ENCODE results near the gene EEF1A1. TPM values are rescaled to one million over a fixed set of nuclear protein-coding genes. Genes with fewer than 3 reads are reported as not detected.

The EEF1A1 gene
- total and polyA plus RNA-seq, 2 of the 8 experiments (the other 6 are each of a cell fraction or from before 2014, with no cell fraction given), result 13,823 to 13,927 TPM

- TF ChIP-seq RNF2 (IDR thresholded peaks at IDR 0.05; ENCODE audit: borderline replicate concordance, low read depth, low read length, missing control alignments, poor library complexity, severe bottlenecking), result no peak
- TF ChIP-seq CTBP2 (IDR thresholded peaks at IDR 0.05; ENCODE audit: borderline replicate concordance, insufficient read depth, insufficient read length, low read length), result no peak
- TF ChIP-seq EZH2 (IDR thresholded peaks at IDR 0.05; ENCODE audit: low read depth, low read length, severe bottlenecking), result no peak
- no peak for TF ChIP-seq PHF8 (conservative IDR thresholded peaks at IDR 0.05; ENCODE audit: low read depth, low read length)
- TF ChIP-seq SIRT6 (IDR thresholded peaks at IDR 0.05; ENCODE audit: low read length), result no peak
- no peak for TF ChIP-seq CBX8 (IDR thresholded peaks at IDR 0.05; ENCODE audit: borderline replicate concordance, low read depth, low read length)
- TF ChIP-seq ASH2L (IDR thresholded peaks at IDR 0.05; ENCODE audit: low read length), result no peak
Measured at GRCh38 chr6:73537677-73538076, 16.8 kb upstream of the EEF1A1 start (continued).
